Measurements from ENCODE around the gene ZMYND11.
"Not testable (repeated sequence)": the region's sequence is repeated elsewhere in the genome, so short reads cannot be mapped to it uniquely, and the experiment has no call there.

ZMYND11 gene

DNA sequence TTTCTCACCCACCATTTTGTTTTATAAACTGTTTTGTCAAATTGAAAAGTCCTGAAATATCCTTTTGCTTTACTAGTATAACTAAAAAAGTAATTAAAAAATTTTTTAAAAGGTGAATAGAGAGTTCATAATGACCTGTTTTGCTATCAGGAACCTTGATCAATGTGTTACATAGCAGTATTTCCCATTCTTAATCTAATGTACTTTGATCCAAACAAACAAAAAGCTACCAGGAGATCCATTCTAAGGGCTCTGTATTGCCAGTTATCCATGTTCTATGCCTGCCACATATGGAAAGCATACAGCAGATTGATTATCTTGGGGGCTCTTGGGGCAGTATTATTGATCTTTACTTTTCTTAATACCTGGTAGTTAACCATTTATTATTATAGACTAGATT lies 32.1 kb downstream of the ZMYND11 start:
- H3K27me3 Mint-ChIP-seq: no peaks in the 10 kb centered on the region
- no peaks in the 10 kb centered on the region for H3K4me1 Mint-ChIP-seq
- ATAC-seq (no peak), DNase-seq (no peak)
- H3K27ac Mint-ChIP-seq: no peak overlapping the region
- H3K4me3 Mint-ChIP-seq: no peak overlapping the region
- peaks cover 26 to 31% of the 10 kb centered on the region in 2 donors for H3K9me3 Mint-ChIP-seq

DNA sequence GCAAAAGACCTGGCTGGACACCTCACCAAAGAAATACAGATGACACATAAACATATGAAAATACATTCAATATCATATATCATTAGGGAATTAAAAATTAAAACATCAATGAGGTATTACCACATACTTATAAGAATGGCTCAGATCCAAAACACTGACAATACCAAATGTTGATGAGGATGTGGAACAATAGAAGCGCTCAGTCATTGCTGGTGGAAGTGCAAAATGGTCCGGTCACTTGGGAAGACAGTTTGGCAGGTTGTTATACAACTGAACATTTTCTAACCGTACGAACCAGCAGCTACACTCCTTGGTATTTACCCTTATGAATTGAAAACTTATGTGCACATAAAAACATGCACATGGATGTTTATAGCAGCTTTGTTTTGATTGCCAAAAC lies 38.5 kb downstream of the ZMYND11 start:
- H3K27ac Mint-ChIP-seq: no peak overlapping the region
- H3K4me1 Mint-ChIP-seq: peaks cover 17% of the 10 kb centered on the region
- H3K27me3 Mint-ChIP-seq: no peaks in the 10 kb centered on the region
- DNase-seq (no peak), ATAC-seq (no peak)
- H3K9me3 Mint-ChIP-seq: peaks cover 8 to 9% of the 10 kb centered on the region in 2 donors
- H3K4me3 Mint-ChIP-seq: no peak overlapping the region

DNA sequence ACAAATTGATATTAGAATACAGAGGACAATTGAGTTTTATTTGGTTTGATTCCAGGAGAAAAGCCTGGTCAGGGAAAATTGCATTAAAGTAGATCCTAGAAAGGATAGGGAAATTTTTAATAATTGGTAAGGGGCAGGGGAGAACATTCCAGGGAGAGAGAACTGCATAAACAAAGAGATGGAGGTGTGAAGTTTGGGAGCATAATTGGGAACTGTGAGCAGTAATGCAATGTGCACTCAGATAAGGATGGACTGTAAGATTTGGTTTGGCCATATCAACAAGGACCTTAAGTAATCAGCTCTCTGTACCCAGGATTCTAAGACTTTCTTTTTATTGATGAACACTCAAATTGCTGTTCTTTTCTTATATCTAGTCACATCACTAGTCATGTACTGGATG lies 41.4 kb downstream of the ZMYND11 start:
- peak overlapping the region in 1 of 2 donors; percentile 37 for H3K27ac Mint-ChIP-seq
- no peaks in the 10 kb centered on the region for H3K9me3 Mint-ChIP-seq
- H3K4me3 Mint-ChIP-seq: no peak overlapping the region
- ATAC-seq (no peak), DNase-seq (no peak)
- H3K27me3 Mint-ChIP-seq: no peaks in the 10 kb centered on the region
- H3K4me1 Mint-ChIP-seq: peaks cover 17% of the 10 kb centered on the region

DNA sequence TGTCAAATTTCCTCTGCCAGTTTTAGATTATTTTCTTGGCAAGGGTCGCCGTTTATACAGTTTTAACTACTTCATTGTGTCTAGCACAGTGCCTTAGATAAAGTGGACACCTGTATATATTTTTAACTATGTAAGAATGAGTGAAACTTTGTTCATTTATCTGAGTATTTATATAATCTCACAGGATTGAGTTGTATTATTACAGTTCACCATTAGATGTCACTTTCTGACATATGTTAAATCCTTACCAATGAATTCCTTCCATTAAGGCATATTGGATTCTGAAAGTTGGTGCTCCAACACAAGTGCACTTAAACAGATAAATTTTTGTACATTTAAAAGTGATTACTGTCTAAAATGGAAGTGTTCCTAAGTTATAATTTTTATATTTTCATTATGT lies 43.0 kb downstream of the ZMYND11 start:
- Mint-ChIP-seq H3K27me3 (no peaks in the 10 kb centered on the region), H3K27ac (no peak overlapping the region), H3K4me1 (peaks cover 25% of the 10 kb centered on the region), H3K4me3 (no peak overlapping the region), H3K9me3 (no peaks in the 10 kb centered on the region)
- no peak for DNase-seq
- no peak for ATAC-seq

DNA sequence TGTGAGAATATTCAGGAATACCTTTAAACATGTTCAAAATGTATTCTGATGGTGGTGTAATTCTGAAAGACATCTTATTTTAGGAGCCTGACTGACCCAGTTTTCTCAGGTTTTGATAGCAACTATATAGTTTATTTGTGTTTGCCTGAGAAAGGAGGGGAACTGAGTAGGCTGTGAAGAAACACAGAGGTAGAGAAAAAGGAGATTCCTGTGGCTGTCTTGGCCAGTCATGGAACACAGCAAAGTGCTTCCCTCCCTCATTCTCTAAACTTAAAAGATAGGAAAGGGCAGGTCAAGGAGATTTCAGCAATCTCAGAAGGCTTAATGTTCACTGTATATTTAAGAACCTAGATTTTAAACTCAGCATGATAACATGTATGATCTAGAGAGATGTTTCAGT lies 43.5 kb downstream of the ZMYND11 start:
- peaks cover 28% of the 10 kb centered on the region for H3K4me1 Mint-ChIP-seq
- H3K4me3 Mint-ChIP-seq: no peak overlapping the region
- DNase-seq (no peak), ATAC-seq (no peak)
- peak overlapping the region in 1 of 2 donors; percentile 30 for H3K27ac Mint-ChIP-seq
- H3K27me3 Mint-ChIP-seq: no peaks in the 10 kb centered on the region
- no peaks in the 10 kb centered on the region for H3K9me3 Mint-ChIP-seq

DNA sequence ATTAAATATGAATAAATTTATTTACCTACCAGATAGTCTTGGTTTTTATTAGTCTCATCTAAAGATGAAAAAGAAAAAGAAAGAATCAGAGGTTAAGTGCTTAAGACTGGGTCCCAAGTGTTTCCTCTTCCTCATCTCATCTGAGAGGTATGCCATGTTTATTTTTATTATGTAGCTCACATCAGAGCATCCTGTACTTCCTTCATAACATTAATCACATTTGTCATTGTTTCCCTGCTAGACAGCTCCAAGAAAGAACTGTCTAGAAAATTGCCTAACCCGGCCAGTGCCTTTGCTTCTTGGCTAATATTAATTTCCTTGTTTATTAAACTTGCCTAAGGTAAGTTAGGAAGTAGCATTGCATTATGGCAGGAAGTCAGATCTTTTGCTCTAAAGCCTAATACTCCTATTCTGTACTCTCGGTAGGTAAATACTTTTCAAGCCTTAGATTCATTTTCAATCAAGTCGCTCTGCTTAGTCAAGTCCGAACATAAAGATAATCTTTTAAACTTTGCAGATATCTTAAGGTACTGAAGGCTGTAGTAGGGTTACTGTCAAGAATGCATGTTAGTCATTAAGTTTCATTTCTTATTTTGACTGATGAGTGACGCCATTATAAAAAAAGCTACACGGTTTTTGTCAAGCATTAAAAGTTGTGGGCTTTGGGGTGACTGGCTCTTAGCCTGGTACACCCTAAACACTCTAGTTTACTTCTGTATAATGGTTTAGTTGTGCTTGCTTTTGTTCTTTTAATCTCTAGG lies 47.4 kb downstream of the ZMYND11 start:
- peak overlapping the region; percentile 57 to 83 for H3K27ac Mint-ChIP-seq
- H3K27me3 Mint-ChIP-seq: no peaks in the 10 kb centered on the region
- H3K4me1 Mint-ChIP-seq: peaks cover 21% of the 10 kb centered on the region
- H3K4me3 Mint-ChIP-seq: peak overlapping the region; percentile 13 to 15
- peaks cover 10% of the 10 kb centered on the region in 2 donors for H3K9me3 Mint-ChIP-seq
- DNase-seq: no peak
- peak; percentile 97 for ATAC-seq

DNA sequence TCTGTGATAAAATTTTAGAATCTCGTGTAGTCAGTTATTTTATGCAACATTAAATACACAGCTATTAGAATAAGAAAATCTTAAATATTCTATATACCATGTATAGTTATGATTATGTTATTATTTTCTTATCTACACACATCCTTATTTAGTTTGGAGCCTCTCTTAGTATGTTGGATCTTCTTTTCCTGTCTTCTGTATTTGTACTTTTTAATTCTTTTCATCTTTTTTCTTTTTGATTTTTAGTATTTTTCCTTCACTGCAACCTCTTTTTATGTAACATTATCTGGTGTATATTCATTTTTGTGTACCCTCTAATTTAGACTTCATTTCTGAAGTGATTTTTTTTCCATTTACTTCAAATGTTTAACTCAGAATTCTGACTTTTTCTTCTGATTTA lies 48.9 kb downstream of the ZMYND11 start:
- no peaks in the 10 kb centered on the region for H3K27me3 Mint-ChIP-seq
- H3K27ac Mint-ChIP-seq: no peak overlapping the region
- H3K9me3 Mint-ChIP-seq: peaks cover 10% of the 10 kb centered on the region in 2 donors
- DNase-seq: no peak
- H3K4me1 Mint-ChIP-seq: peaks cover 21% of the 10 kb centered on the region
- no peak overlapping the region for H3K4me3 Mint-ChIP-seq
- no peak for ATAC-seq

DNA sequence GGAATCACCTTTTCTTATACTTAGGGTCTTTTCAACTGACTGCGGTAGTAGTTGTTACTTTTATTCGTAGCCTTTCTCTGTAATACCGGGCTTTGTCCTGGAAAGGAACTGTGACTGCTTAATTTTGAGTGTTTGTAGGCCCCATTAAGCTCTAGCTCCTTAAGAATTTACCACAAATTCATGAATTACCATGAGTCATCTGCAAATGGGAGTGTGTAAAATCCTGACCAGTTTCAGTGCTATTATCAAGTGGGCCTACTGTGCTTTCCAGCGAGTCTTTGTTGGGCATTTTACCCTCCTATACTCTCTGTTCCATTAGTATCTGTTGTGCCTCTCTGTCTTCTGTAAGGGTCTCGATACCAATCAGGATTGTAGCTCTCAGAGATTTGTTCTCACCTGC lies 49.7 kb downstream of the ZMYND11 start:
- H3K4me3 Mint-ChIP-seq: peak overlapping the region in 1 of 2 donors; percentile 39
- H3K9me3 Mint-ChIP-seq: peaks cover 10% of the 10 kb centered on the region in 2 donors
- no peaks in the 10 kb centered on the region for H3K27me3 Mint-ChIP-seq
- ATAC-seq (no peak), DNase-seq (no peak)
- peaks cover 21% of the 10 kb centered on the region for H3K4me1 Mint-ChIP-seq
- H3K27ac Mint-ChIP-seq: peak overlapping the region in 1 of 2 donors; percentile 50

DNA sequence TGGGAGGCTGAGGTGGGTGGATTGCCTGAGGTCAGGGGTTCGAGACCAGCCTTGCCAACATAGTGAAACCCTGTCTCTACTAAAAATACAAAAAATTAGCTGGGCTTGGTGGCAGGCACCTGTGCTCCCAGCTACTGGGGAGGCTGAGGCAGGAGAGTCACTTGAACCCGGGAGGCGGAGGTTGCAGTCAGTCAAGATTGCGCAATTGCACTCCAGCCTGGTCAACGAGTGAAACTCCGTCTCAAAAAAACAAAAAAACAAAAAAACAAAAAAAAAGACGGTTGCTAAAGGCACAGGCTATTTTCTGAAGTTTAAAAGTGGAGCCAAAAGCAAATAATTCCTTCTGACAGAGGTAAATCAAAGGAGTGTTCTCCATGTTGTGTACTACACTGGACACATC lies 50.3 kb downstream of the ZMYND11 start:
- not testable (repeated sequence) for H3K4me3 Mint-ChIP-seq, H3K27ac Mint-ChIP-seq, ATAC-seq, H3K9me3 Mint-ChIP-seq, H3K27me3 Mint-ChIP-seq, DNase-seq
- peaks cover 21% of the 10 kb centered on the region for H3K4me1 Mint-ChIP-seq

DNA sequence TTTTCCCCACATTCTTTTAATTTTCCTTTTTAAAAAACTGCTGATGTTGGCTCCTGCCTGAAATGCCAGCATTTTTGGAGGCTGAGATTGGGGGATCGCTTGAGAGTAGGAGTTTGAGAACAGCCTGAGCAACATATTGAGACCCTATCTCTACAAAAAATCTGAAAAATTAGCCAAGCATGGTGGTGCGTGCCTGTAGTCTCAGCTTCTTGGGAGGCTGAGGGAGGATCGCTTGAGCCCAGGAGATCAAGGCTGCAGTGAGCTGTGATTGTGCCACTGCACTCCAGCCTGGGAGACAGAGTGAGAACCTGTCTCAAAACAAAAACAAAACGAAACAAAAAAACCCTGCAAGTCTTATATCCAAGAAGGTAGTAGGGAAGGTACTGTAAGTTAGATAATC lies 51.7 kb downstream of the ZMYND11 start:
- peaks cover 21% of the 10 kb centered on the region for H3K4me1 Mint-ChIP-seq
- peaks cover 10% of the 10 kb centered on the region in 2 donors for H3K9me3 Mint-ChIP-seq
- H3K4me3 Mint-ChIP-seq: no peak overlapping the region
- H3K27me3 Mint-ChIP-seq: no peaks in the 10 kb centered on the region
- ATAC-seq (no peak), DNase-seq (no peak)
- no peak overlapping the region for H3K27ac Mint-ChIP-seq

DNA sequence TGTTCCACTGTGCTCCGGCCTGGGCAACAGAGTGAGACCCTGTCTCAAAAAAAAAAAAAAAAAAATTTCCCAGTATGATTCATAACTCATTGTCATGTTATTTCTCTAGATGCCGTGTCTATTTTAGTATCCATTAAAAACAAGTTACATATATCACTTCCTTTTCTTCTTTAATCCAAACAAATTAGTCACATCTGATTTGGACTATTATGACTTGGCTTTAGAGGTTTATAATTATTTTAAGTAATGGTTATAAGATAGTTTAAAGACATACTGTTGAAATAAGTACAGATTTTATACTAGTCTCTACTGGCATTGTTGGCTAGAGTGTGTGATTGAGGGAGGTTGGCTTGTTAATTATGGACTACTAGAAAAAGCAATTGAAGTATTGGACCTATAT lies 53.3 kb downstream of the ZMYND11 start:
- no peak for DNase-seq

DNA sequence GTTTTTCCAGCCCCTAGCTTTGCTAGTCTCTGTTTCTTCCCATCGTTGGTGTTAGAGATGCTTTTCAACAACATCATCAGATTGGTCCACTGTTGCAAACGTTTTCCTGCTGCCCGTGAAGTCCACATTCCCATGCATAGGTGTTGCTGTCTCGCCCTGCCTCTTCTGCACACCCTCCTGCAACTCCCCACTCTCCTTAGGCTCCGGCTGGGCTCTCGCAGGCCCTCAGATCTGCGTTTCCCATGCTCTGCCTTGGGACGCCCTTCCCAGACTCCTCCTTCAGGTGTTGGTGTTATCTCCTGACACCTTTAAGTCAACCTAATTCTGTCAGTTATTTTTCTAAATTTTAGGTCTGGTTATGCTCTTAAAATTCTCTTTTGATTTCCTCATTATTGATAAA lies 55.0 kb downstream of the ZMYND11 start:
- Mint-ChIP-seq H3K4me1 (no peaks in the 10 kb centered on the region), H3K27me3 (no peaks in the 10 kb centered on the region), H3K9me3 (no peaks in the 10 kb centered on the region), H3K27ac (no peak overlapping the region), H3K4me3 (no peak overlapping the region)
- DNase-seq (no peak), ATAC-seq (no peak)

More for the DNA sequence above, 53.3 kb downstream of the ZMYND11 start:
- H3K27ac Mint-ChIP-seq: no peak overlapping the region
- H3K4me3 Mint-ChIP-seq: no peak overlapping the region
- no peak for ATAC-seq
- no peaks in the 10 kb centered on the region for H3K27me3 Mint-ChIP-seq
- H3K9me3 Mint-ChIP-seq: peaks cover 10% of the 10 kb centered on the region in 2 donors
- H3K4me1 Mint-ChIP-seq: peaks cover 10% of the 10 kb centered on the region

DNA sequence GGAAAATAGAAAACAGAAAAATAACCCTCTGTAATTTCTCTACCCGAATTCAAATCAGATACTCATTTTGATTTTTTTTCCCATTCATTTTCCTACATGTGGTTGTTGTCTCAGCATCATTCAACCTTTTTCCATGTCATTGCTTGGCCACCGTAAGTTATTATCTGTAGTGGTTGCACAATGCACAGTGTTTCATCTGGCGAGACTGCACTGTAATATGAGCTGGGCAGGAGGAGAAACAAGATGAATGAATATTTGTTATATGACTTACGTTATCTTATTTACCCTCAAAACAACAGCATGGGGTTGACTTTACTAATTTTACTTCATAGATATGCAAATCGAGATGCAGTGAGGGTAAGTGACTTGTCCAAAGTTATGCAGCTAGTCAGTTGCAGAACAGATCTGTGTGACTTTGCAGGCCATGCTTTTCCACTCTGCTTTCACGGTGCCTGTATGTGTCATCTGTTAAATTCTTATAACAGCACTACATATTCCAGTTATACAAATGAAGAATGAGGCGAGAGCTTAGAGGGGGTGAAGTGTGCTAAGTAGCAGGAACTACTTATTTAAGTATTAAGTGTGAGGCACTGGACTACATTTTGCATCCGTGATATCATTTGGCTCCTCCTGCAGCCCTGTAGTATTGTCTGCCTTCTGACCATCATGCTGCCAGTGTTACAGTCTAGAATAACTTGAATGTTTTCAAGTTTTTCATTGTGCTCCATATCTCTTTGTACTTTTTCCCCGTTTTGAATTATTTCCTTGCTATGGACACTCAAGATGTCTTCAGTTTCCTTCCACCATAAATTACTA lies 56.7 kb downstream of the ZMYND11 start:
- no peak for ATAC-seq
- Mint-ChIP-seq H3K27me3 (no peaks in the 10 kb centered on the region), H3K27ac (no peak overlapping the region), H3K9me3 (no peaks in the 10 kb centered on the region), H3K4me1 (no peaks in the 10 kb centered on the region), H3K4me3 (no peak overlapping the region)
- no peak for DNase-seq

DNA sequence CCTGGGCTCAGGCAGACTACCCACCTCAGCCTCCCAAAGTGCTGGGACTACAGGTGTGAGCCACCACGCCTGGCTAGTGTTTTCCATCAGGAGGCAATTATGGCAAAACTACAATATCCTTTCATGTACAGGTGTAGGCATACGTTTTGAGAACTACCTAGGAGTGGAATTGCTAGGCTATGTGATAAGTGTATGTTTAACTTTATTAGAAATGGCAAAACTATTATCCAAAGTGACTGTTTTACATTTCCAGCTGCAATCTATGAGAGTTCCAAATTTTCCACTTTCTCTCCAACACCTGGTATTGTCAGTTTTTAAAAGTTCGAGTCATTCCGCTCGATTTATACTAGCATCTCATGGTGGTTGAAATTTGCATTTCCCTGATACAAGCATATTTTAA lies 59.0 kb downstream of the ZMYND11 start:
- no peaks in the 10 kb centered on the region for H3K4me1 Mint-ChIP-seq
- no peak overlapping the region for H3K4me3 Mint-ChIP-seq
- no peak overlapping the region for H3K27ac Mint-ChIP-seq
- no peaks in the 10 kb centered on the region for H3K9me3 Mint-ChIP-seq
- no peak for ATAC-seq
- H3K27me3 Mint-ChIP-seq: no peaks in the 10 kb centered on the region
- no peak for DNase-seq

DNA sequence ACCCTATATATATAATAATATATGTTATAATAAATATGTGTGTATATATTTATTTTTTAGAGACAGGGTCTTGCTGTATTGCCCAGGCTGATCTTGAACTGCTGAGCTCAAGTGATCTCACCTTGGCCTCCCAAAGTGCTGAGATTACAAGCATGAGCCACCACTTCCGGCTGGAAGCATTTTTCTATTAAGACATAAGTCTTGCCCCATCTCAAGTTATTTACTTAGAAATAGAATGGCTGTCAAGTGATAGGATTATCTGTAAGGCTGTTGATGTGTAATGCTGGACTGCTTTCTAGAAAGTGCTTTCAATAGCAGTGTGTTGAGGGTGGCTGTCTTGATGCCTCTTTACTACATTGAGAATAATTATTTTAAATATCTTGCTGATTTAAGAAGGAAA lies 65.2 kb downstream of the ZMYND11 start:
- no peak for ATAC-seq
- Mint-ChIP-seq H3K27ac (no peak overlapping the region), H3K9me3 (no peaks in the 10 kb centered on the region), H3K4me1 (peaks cover 17% of the 10 kb centered on the region), H3K4me3 (no peak overlapping the region), H3K27me3 (no peaks in the 10 kb centered on the region)
- DNase-seq: no peak

DNA sequence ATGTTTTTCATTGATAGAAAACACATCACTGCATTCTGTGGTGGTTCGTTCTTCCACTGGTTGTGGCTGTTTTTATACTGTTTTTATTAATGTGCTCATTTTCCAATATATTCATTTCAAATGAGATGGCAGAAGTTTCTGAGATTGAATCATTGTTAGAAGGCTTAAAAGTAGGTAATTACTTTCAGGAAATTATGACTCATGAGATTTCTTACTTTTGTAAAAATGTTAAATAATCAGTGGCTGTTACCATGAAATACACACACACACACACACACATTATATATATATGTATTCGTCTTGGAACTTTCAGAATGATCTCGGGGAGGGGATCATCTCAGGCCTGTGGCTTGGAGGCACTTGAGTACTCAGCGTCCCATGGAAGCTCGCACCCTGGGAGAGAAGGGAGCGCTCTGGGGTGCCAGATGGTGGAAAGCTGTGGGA lies 66.1 kb downstream of the ZMYND11 start:
- Mint-ChIP-seq H3K27me3 (no peaks in the 10 kb centered on the region), H3K9me3 (peaks cover 0 to 1% of the 10 kb centered on the region in 2 donors), H3K4me1 (peaks cover 17% of the 10 kb centered on the region), H3K4me3 (no peak overlapping the region), H3K27ac (no peak overlapping the region)
- ATAC-seq (peak; percentile 60), DNase-seq (no peak)

All from stimulated activated naive CD8-positive, alpha-beta T cell treated with anti-CD3 and anti-CD28 coated beads, Interleukin-15, amount 100 ng/mL, for 72 hours (primary cell).